HG03060 (cell line): Measurements from ENCODE around the gene MATN1.
"Not testable (repeated sequence)": the region's sequence is repeated elsewhere in the genome, so short reads cannot be mapped to it uniquely, and the experiment has no call there.

Experiments
- ATAC-seq: cut with Tn5 transposase; IDR thresholded peaks from one replicate; pipeline ENCODE4 v1.9.1; 2021; ENCODE audit warnings: low read depth, moderate number of reproducible peaks; ENCODE audit not compliant: unreplicated experiment

The MATN1 gene

GRCh38 chr1:30723331-30723755, at the start of gene MATN1:
MATN1 (minus strand) TSS chr1:30723585; CDS start chr1:30723551, 34 bp downstream.
- no peak for ATAC-seq

GRCh38 chr1:30771005-30771404, 47.6 kb upstream of the MATN1 start:
- no peak for ATAC-seq

DNA sequence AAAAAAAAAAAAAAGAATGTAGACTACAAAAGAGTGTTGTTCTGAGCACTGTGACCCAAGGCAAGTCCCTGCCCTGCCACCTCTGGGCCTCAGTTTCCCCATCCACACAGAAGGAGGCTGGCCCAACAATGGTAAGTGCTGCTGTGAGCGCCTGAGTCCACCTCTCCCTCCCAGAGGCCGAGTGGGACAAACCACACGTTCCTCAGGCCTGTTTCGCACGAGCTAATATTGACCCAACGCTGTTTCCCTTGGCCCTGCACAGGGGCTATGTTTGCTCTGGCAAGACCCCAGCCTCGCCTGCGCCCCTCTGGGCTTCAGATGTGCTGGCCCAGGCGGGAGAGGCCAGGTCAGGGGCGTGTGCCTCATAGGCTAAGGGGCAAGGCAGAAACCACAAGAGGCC, 46.8 kb upstream of the MATN1 start:
- no peak for ATAC-seq

- no peak for ATAC-seq
Measured at GRCh38 chr1:30768830-30769718, 45.7 kb upstream of the MATN1 start.

DNA sequence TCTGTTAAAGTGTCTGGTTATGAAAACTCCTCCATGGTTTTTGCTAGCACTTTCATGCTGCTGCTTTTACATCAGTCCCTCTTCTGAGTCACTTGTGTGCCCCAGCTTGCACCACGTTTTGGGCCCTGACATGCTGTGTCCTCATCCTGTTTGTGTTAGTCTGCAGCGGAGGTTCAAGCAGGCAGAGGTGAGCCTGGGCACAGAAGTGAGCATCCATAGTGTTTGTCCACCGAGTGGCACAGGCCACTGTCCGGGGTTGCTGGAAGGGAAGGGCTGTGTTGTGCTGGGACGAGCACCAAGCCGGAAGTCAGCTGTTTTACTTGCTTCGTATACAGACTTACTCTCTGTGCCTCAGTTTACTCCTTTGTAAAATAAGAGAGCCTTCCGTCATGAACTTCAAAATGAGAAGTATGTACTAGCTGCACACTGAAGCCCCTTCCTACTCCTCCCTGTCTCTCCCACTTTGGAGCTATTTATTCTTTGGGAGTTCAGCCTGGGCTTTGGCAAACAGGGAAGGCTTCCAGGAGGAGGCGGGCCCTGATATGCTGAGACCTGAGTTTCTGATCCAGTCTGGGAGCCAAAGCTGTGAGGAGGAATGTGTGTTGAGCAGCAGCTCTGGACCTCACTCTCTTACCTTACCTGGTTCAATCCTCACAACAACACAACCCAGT, 44.9 kb upstream of the MATN1 start:
- ATAC-seq, result no peak

DNA sequence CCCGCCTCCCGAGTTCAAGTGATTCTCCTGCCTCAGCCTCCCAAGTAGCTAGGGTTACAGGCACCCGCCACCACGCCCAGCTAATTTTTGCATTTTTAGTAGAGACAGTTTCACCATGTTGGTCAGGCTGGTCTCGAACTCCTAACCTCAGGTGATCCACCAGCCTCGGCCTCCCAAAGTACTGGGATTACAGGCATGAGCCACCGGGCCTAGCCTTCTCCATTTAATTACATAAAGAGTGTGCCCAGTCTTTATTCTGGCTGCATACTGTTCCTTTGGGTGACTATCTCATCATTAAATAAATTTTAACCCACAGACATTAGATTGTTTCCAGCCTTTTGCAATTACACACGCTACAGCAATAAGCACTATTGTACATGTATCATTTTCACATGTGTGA, 43.6 kb upstream of the MATN1 start:
- ATAC-seq, result not testable (repeated sequence)

GRCh38 chr1:30765556-30766434, 42.4 kb upstream of the MATN1 start:
- ATAC-seq, result no peak

DNA sequence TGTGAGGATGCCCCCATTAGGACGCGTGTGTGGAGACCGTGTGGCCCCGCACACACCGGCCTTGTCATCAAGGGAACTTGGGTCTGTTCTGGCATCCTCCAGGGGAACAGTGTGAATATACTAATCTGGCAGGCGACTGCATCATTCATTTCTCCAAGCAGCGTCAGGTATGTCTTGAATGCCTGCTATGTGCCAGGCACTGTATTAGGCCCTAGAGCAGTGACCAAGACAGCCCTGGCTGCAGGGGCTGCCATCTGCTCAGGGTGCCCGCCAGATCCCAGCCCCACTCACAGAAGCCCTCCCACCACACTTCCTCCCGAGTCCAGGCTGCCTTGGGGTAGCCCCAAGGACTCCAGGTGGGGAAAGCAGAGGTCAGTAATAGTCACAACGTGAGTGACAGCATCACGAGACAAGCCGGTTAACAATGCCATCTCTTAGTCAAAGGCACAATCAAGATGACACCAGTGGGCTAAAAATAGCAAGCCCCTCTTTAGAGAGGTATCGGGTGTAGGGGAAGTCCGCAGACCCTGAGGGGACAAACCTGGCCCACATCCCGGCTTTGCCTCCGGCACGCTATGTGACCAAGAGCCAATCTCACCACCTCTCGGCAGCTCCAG, 41.7 kb upstream of the MATN1 start:
- peak; percentile 54 for ATAC-seq

GRCh38 chr1:30764396-30764795, 41.0 kb upstream of the MATN1 start:
- ATAC-seq, result no peak

DNA sequence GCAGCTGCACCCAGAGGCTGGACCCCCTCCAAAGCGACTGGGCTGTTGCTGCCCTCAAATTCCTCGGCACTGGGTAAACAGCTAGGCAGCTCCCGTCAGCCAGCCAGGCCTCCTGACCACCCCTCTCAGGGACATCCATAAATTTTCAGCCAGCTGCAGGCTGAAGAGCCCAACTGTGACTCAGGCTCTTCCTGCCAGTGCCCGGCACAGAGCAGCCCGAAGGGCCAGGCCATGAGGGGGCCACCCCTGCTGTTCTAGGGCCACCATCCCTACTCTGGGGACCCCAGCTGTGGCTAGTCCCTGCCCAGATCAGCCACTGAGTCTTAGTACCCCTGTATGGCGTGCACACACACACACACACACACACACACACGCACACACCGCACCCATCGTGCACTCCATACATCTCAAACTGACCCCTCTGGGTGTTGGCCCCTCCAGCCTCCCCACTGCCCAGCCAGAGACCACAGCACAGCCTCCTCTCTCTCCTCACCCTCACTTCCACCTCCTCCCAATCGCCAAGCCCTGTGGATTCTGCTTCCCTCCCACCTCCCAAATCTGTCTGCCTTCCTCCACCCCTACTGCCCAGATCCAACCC, 40.4 kb upstream of the MATN1 start:
- no peak for ATAC-seq

GRCh38 chr1:30762930-30763650, 39.7 kb upstream of the MATN1 start:
- ATAC-seq, result no peak

DNA sequence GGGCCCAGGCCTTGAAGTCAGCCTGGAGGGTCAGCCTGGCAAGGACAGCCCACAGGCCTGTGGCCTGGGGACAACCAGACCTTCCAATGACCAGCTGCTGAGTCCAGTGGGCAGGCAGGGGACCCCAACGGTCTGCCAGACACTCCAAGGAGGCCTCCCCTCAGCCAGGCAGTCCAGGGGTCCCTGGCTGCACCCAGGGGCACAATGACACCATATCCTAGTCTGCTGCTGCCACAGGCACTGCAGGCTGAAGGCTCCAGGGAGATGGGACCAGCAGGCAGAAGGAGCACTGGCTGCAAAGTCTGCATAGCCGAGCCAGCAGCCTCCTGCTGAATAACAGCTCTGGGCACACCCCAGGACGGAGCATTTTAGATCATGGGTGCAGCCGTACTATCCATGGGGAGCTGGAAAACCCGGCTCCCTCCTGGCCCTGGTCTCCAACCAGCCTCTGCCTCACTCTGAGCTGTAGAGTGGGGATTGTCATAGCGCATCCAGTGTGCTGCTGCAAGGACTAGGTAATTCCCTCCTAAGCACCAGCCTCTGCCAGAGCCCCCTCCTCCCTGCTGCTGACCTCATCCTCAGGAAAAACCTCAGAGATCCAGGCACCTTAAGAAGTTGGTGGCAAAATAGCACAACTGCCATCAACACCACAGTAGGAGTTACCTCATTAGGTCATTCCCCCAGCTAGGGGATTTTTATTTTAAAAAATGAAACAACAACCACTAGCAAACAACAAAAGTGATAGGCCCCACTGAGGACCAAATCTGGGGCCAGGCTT, 39.0 kb upstream of the MATN1 start:
- ATAC-seq, result no peak

DNA sequence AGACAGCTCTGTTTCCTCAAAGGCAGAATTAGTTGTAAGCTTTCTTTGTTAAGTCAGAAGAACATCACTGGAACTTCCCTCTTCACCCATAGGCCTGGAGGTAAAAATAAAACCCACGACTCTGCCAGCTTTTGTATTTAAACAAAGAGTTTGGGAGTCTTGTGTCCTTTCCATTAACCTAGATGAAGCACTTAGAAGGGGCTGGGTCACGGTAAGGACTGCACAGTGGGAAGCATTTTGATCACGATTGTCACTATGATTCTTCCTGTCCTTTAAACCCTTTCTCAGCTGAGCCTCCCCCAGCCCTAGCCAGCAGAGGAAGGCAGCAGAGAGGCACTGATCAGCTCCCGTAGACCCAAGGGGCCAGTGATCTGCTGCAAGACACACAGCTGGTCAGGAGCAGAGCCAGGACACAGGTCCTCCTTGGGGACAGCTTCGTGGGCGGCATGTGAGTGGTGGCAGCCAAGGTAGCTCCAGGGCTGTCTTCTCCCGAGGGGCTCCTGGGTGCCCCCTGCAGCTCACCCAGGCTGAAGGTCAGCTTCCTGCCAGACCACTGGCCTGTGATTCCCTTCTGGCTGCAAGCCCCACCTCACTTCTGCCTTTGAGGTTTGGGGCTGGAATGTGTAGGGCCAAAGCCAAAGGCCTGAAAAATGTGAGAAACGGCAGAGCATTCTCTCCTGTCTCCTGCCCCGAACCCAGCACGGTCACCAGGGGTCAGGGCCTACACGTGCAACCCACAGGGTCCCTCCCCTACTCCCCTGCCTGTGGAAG, 38.2 kb upstream of the MATN1 start:
- ATAC-seq, result no peak

GRCh38 chr1:30760596-30761324, 37.4 kb upstream of the MATN1 start:
- ATAC-seq, result no peak

GRCh38 chr1:30759718-30760281, 36.4 kb upstream of the MATN1 start:
- ATAC-seq, result no peak

- no peak for ATAC-seq
Measured at GRCh38 chr1:30758785-30759380, 35.5 kb upstream of the MATN1 start.
